Measurements from ENCODE around the gene STRN4. TPM values are rescaled to one million over a fixed set of nuclear protein-coding genes. Genes with fewer than 3 reads are reported as not detected.

The STRN4 gene
- total and polyA plus RNA-seq, 2 donors from 2014 or later, result 31.5 to 74.9 TPM

GRCh38 chr19:46722004-46722380 lies 24.3 kb downstream of the STRN4 start:
- H3K9ac ChIP-seq (ENCODE audit: low read length in 3 of 3), result no peak overlapping the region
- peaks cover 0 to 35% (median 18%) of the 10 kb centered on the region in 3 donors for H3K36me3 ChIP-seq (ENCODE audit: control insufficient read depth in 2 of 3, insufficient read depth in 3 of 3, low read length in 3 of 3)
- DNase-seq (peak in 2 of 5 donors; percentile 42 to 66), FAIRE-seq (no peak)
- H3K4me3 ChIP-seq (ENCODE audit: low read length in 3 of 3), result no peak overlapping the region
- intact Hi-C loops (cut with DNase I), result no loop called here
- no peak overlapping the region for H3K27ac ChIP-seq (ENCODE audit: low read depth in 2 of 2, low read length in 2 of 2)
- TF ChIP-seq, protein P1, sequence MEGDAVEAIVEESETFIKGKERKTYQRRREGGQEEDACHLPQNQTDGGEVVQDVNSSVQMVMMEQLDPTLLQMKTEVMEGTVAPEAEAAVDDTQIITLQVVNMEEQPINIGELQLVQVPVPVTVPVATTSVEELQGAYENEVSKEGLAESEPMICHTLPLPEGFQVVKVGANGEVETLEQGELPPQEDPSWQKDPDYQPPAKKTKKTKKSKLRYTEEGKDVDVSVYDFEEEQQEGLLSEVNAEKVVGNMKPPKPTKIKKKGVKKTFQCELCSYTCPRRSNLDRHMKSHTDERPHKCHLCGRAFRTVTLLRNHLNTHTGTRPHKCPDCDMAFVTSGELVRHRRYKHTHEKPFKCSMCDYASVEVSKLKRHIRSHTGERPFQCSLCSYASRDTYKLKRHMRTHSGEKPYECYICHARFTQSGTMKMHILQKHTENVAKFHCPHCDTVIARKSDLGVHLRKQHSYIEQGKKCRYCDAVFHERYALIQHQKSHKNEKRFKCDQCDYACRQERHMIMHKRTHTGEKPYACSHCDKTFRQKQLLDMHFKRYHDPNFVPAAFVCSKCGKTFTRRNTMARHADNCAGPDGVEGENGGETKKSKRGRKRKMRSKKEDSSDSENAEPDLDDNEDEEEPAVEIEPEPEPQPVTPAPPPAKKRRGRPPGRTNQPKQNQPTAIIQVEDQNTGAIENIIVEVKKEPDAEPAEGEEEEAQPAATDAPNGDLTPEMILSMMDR (IDR thresholded peaks at IDR 0.05; ENCODE audit: borderline replicate concordance, extremely low read depth, insufficient read depth), result no peak
- H3K9me3 ChIP-seq (ENCODE audit: control insufficient read depth in 2 of 3, insufficient read depth in 1 of 3, low read length in 3 of 3), result no peaks in the 10 kb centered on the region
- no peaks in the 10 kb centered on the region for H3K27me3 ChIP-seq (ENCODE audit: control insufficient read depth, insufficient read depth, low read length)
- H3K4me1 ChIP-seq (ENCODE audit: control insufficient read depth in 2 of 3, insufficient read depth in 2 of 3, low read depth in 1 of 3, low read length in 3 of 3), result peaks cover 0 to 9% (median 0%) of the 10 kb centered on the region in 3 donors

GRCh38 chr19:46721269-46722003 lies 24.8 kb downstream of the STRN4 start:
- Histone ChIP-seq H3K36me3 (ENCODE audit: control insufficient read depth in 2 of 3, insufficient read depth in 3 of 3, low read length in 3 of 3) (peaks cover 0 to 34% (median 18%) of the 10 kb centered on the region in 3 donors), H3K9me3 (ENCODE audit: control insufficient read depth in 2 of 3, insufficient read depth in 1 of 3, low read length in 3 of 3) (no peaks in the 10 kb centered on the region), H3K4me1 (ENCODE audit: control insufficient read depth in 2 of 3, insufficient read depth in 2 of 3, low read depth in 1 of 3, low read length in 3 of 3) (peaks cover 0 to 9% (median 0%) of the 10 kb centered on the region in 3 donors), H3K9ac (ENCODE audit: low read length in 3 of 3) (no peak overlapping the region), H3K27ac (ENCODE audit: low read depth in 2 of 2, low read length in 2 of 2) (no peak overlapping the region), H3K27me3 (ENCODE audit: control insufficient read depth, insufficient read depth, low read length) (no peaks in the 10 kb centered on the region), H3K4me3 (ENCODE audit: low read length in 3 of 3) (no peak overlapping the region)
- TF ChIP-seq, protein P1 (IDR thresholded peaks at IDR 0.05; ENCODE audit: borderline replicate concordance, extremely low read depth, insufficient read depth), result no peak
- no peak for FAIRE-seq
- peak in 2 of 5 donors; percentile 37 to 56 for DNase-seq
- intact Hi-C loops (cut with DNase I), result no loop called here

GRCh38 chr19:46720503-46721239 lies 25.6 kb downstream of the STRN4 start:
- intact Hi-C loops (cut with DNase I), result no loop called here
- no peak for FAIRE-seq
- H3K9ac ChIP-seq (ENCODE audit: low read length in 3 of 3), result no peak overlapping the region
- DNase-seq, result no peak
- no peaks in the 10 kb centered on the region for H3K27me3 ChIP-seq (ENCODE audit: control insufficient read depth, insufficient read depth, low read length)
- peaks cover 0 to 10% (median under 1%) of the 10 kb centered on the region in 3 donors for H3K4me1 ChIP-seq (ENCODE audit: control insufficient read depth in 2 of 3, insufficient read depth in 2 of 3, low read depth in 1 of 3, low read length in 3 of 3)
- TF ChIP-seq, protein P1 (IDR thresholded peaks at IDR 0.05; ENCODE audit: borderline replicate concordance, extremely low read depth, insufficient read depth), result no peak
- no peak overlapping the region for H3K27ac ChIP-seq (ENCODE audit: low read depth in 2 of 2, low read length in 2 of 2)
- H3K9me3 ChIP-seq (ENCODE audit: control insufficient read depth in 2 of 3, insufficient read depth in 1 of 3, low read length in 3 of 3), result no peaks in the 10 kb centered on the region
- no peak overlapping the region for H3K4me3 ChIP-seq (ENCODE audit: low read length in 3 of 3)
- H3K36me3 ChIP-seq (ENCODE audit: control insufficient read depth in 2 of 3, insufficient read depth in 3 of 3, low read length in 3 of 3), result peaks cover 0 to 31% (median 14%) of the 10 kb centered on the region in 3 donors

Data from kidney (tissue), 14 donors.